Choroid plexus epithelial cell (primary cell): Measurements from ENCODE around the gene RAPGEF5.
A peak's percentile ranks its signal among the peaks of the same experiment; 100 is the strongest.

Experiments used
- DNase-seq: peaks from one replicate; pipeline ENCODE4 v3.0.0-alpha.2; 2010; ENCODE audit warnings: low read depth
- H3K4me3 ChIP-seq: 2 replicates; pipeline ENCODE4 v1.5.1; 2011; ENCODE audit warnings: low read depth, mild to moderate bottlenecking, control low read depth, low read length, moderate library complexity
- TF ChIP-seq, protein P1 (sequence below): conservative IDR thresholded peaks from 2 replicates; pipeline ENCODE4 v1.5.1; 2011; ENCODE audit warnings: low read depth, mild to moderate bottlenecking, control low read depth, inconsistent platforms, low read length, moderate library complexity

Gene RAPGEF5

DNA sequence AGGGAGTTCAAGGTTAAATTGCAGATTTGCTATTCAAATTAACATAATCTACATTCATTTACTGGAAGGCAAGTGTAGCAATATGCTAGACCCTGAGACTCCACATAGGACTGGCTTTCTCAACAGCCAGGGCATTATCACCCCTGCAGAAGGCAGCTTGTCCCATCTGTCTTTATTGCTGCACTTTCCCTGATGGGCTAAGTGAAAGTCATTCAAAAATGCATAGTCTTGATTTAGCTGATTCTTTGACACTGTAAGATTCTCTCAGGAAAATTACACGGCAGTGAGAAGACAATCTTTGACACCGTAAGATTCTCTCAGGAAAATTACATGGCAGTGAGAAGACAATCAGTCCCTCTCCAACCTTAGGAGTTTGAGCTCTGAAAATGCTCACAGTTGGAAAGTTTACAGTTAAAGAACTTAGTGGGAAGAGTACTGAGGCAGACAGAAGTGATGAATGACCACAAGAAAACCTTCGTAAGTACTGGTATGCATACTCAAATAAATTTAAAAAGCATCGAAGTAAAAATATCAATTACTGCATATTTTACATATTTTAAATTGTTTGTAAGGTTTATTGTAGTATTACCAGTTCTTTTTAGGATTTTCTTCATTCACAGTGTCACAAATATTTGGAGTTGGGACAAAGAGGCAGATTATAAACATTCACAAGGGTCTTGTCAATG is 88.9 kb downstream of the RAPGEF5 start:
- DNase-seq = peak; percentile 26
- no peak overlapping the region for H3K4me3 ChIP-seq
- TF ChIP-seq, protein P1, sequence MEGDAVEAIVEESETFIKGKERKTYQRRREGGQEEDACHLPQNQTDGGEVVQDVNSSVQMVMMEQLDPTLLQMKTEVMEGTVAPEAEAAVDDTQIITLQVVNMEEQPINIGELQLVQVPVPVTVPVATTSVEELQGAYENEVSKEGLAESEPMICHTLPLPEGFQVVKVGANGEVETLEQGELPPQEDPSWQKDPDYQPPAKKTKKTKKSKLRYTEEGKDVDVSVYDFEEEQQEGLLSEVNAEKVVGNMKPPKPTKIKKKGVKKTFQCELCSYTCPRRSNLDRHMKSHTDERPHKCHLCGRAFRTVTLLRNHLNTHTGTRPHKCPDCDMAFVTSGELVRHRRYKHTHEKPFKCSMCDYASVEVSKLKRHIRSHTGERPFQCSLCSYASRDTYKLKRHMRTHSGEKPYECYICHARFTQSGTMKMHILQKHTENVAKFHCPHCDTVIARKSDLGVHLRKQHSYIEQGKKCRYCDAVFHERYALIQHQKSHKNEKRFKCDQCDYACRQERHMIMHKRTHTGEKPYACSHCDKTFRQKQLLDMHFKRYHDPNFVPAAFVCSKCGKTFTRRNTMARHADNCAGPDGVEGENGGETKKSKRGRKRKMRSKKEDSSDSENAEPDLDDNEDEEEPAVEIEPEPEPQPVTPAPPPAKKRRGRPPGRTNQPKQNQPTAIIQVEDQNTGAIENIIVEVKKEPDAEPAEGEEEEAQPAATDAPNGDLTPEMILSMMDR = no peak

DNA sequence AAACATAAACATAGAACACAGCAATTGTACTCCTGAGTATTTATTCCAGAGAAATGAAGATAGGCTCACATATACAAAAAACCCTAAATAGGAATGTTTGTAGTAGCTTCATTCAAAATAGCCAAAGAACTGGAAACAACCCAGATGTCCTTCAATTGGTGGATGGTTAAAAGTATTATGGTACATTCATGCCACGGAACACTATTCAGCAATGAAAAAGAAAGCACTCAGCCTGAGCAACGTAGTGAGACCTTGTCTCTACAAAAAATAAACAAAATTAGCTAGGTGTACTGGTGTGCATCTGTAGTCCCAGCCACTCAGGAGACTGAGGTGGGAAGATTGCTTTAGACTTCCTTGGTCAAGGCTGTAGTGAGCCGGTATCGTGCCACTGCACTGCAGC is 94.4 kb downstream of the RAPGEF5 start:
- no peak overlapping the region for H3K4me3 ChIP-seq
- TF ChIP-seq, protein P1 = no peak
- DNase-seq = no peak

DNA sequence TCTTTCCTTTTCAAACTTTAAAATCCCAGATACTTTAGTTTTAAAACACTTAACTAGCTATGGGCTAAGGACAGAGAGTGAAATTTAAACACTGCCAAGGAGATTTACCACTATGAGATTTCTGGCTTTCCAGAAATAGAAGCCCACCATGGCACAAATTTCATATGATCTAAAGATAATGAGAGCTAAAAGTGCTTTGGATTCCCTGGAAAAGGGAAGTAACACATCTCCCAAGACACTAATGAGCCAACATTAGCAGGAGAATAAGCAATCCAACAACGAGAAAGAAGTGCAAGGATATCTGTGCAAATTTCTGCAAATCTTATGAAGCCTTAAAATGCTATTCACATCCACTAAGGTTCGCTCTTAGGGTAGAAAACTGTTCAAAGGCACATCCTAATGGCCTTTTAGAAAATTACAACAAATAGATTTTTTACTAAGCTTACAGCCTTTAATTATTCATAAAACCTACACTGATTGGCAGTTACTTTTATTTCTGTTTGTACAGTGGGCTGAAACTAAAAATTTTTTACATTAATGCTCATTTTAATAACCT is 100.3 kb downstream of the RAPGEF5 start:
- DNase-seq = peak; percentile 36
- TF ChIP-seq, protein P1 = no peak
- no peak overlapping the region for H3K4me3 ChIP-seq

DNA sequence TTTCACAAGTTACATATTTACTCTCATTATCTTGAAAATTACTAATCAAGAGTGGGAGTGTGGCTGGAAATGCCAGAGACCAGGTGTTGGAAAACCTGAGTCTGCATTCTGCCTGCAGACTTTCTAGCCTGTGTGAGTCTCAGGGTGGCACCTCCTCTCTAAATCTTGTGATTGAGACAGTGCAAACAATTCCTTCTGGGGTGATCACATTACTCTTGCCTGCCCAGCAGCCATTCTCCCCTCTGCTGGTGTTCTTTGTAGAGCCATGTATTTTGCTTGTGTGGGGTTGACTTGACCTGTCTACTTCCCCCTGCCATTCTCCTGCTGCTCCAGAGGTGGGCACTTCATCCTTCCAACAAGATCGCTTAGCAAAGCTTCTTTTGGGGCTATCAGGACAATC is 101.1 kb downstream of the RAPGEF5 start:
- TF ChIP-seq, protein P1 = no peak
- no peak for DNase-seq
- no peak overlapping the region for H3K4me3 ChIP-seq

DNA sequence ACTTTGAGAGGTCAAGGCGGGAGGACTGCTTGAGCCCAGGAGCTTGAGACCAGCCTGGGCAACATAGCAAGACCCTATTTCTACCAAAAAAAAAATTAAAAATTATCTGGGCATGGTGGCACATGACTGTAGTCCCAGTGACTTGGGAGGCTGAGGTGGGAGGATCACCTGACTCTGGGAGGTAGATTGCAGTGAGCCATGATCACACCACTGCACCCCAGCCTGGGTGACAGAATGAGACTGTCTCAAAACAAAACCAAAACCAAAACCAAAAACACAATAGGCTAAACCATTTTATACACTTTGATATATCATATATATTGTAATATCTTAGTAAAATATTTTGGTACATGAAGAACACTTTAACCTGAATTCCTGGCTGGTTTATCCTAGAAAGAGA is 101.6 kb downstream of the RAPGEF5 start:
- TF ChIP-seq, protein P1 = no peak
- DNase-seq = no peak
- no peak overlapping the region for H3K4me3 ChIP-seq

DNA sequence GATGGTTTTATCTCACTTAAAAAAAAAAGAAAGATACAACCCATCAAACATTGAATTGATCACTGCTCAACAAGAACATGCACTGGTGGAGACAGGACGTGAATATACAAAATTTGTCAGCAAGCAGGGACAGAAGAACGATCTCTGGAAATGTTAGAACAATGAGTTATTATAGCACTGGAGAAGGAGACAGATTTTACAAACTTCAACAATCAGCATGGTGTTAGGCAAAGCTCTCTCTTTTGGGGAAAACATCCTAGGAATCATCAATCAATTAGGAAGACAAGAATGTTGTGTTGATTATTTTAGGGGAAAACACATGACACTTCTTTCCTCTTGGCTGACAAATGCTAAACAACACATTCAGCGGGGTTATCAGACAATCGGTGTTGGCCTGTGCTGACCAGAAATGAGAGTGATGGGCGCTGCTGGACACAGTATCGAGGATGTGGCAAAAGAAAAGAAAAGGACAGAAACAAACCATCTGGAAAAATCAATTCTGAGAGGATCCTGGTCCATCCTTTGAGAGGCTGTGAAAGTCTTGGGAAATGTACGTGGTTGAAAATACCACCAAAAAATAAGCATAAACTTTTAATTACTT is 103.9 kb downstream of the RAPGEF5 start:
- TF ChIP-seq, protein P1 = no peak
- DNase-seq = no peak
- no peak overlapping the region for H3K4me3 ChIP-seq

DNA sequence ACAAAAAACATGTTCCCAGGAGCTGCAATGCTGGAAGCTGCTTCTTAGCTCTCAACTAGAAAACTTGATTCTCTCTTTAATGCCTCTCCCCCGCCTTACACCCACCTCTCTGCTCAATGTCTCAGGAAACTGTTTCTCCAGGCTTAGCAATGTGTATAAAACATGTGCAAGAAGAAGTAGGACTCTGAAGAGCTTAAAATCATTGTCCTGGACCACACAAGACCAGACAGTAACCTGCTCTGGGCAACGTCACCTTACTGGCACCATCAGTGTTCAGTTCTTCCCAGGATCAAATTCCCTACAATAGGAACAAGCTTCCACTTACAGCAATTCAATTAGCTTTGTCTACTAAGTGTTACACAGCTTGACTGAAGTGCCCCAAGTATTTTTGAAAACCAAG is 104.9 kb downstream of the RAPGEF5 start:
- TF ChIP-seq, protein P1 = no peak
- DNase-seq = no peak
- no peak overlapping the region for H3K4me3 ChIP-seq
